HepG2 (cell line): ENCODE measurements around the gene SYT11. TPM values are rescaled to one million over a fixed set of nuclear protein-coding genes. Genes with fewer than 3 reads are reported as not detected.

Source experiments
- ATAC-seq: fragments of 200-7000 bp; cut with Tn5 transposase; 3 replicates; pipeline ENCODE4 v1.9.1; 2020; ENCODE audit warnings: mild to moderate bottlenecking, moderate library complexity
- BruUV-seq: library from RNA; stranded (reverse); fragments of 400-500 nt; replicated peaks from 2 replicates; lab custom pipeline; 2021; lab: Mats Ljungman, UMichigan
- CTCF ChIA-PET: fragments of 300-600 bp; formaldehyde crosslinking; extraction: SDS; loops from one replicate; lab custom pipeline; 2021; ENCODE audit warnings: low total read pairs, inconsistent platforms, low intra/inter-chr PET ratio; lab: Yijun Ruan, JAX
- POLR2A ChIA-PET: fragments of 350-600 bp; sonication (Branson Sonifier 250); formaldehyde crosslinking; loops from one replicate; lab custom pipeline; 2020; ENCODE audit warnings: antibody characterized with exemption, inconsistent platforms; lab: Yijun Ruan, JAX
- DNase-seq: peaks from one replicate; pipeline ENCODE4 v3.0.0-alpha.2; 2015; ENCODE audit warnings: low spot score
- FAIRE-seq: peaks from 3 replicates; lab custom pipeline; 2011; peaks lifted over from hg19 to GRCh38; lab: Jason Lieb, UNC
- H2AFZ ChIP-seq: one replicate; pipeline ENCODE4 v1.6.1; 2011; ENCODE audit warnings: low read length, inconsistent platforms
- H3K27ac ChIP-seq: fragments of 300-600 bp; 3 replicates; pipeline ENCODE4 v1.8.0; 2011; ENCODE audit warnings: mixed run types, mild to moderate bottlenecking, mixed read lengths, low read length, inconsistent platforms; ENCODE audit not compliant: insufficient read depth; ENCODE audit errors: extremely low read length
- H3K27me3 ChIP-seq, 2 experiments: fragments of 200-600 bp in 1 of 2; 2 replicates in 1 of 2; 3 replicates in 1 of 2; pipeline versions ENCODE4 v1.6.0 to v1.8.0; 2011; ENCODE audit warnings: low read length in 2 of 2, mild to moderate bottlenecking in 2 of 2, moderate library complexity in 2 of 2, inconsistent platforms in 1 of 2; ENCODE audit not compliant: insufficient read depth in 2 of 2, control insufficient read depth in 1 of 2
- H3K36me3 ChIP-seq, 2 experiments: fragments of 200-600 bp in 1 of 2; replicated peaks in 1 of 2; 2 replicates in 1 of 2; 3 replicates in 1 of 2; pipeline versions ENCODE4 v1.5.1 to v1.8.0; 2011; ENCODE audit warnings: low read length in 2 of 2, inconsistent platforms in 1 of 2; ENCODE audit not compliant: insufficient read depth in 2 of 2, control insufficient read depth in 1 of 2
- H3K4me1 ChIP-seq: 2 replicates; pipeline ENCODE4 v1.5.1; 2012; ENCODE audit warnings: low read length, inconsistent platforms; ENCODE audit not compliant: insufficient read depth
- H3K4me2 ChIP-seq: 2 replicates; pipeline ENCODE4 v1.6.0; 2011; ENCODE audit warnings: low read depth, low read length, inconsistent platforms
- H3K4me3 ChIP-seq, 3 experiments: fragments of 200-600 bp in 1 of 3; sonication (generic), shearing (Covaris generic) in 1 of 3; replicated peaks in 1 of 3; 2 replicates each; pipeline ENCODE4 v1.5.1; 2011 to 2016; ENCODE audit warnings: low read length in 3 of 3, inconsistent platforms in 2 of 3, low read depth in 2 of 3, mild to moderate bottlenecking in 2 of 3, control low read depth in 1 of 3, mixed read lengths in 1 of 3; ENCODE audit not compliant: insufficient read depth in 1 of 3
- H3K79me2 ChIP-seq: one replicate; pipeline ENCODE4 v1.6.1; 2011; ENCODE audit warnings: low read length, inconsistent platforms; ENCODE audit not compliant: insufficient read depth
- H3K9ac ChIP-seq: 2 replicates; pipeline ENCODE4 v1.6.0; 2011; ENCODE audit warnings: mild to moderate bottlenecking, low read depth, low read length, inconsistent platforms; ENCODE audit not compliant: insufficient read depth
- H3K9me3 ChIP-seq: 2 replicates; pipeline ENCODE4 v1.5.1; 2012; ENCODE audit warnings: mild to moderate bottlenecking, low read length
- H4K20me1 ChIP-seq: 2 replicates; pipeline ENCODE4 v1.6.0; 2011; ENCODE audit warnings: inconsistent platforms, mild to moderate bottlenecking, low read length, moderate library complexity; ENCODE audit not compliant: insufficient read depth
- ELF1 ChIP-seq: sonication (generic); formaldehyde crosslinking; IDR thresholded peaks from 2 replicates; pipeline ENCODE4 v1.4.0; 2020; ENCODE audit warnings: missing genetic modification reagents
- MED1 ChIP-seq: sonication (generic); formaldehyde crosslinking; IDR thresholded peaks from 2 replicates; pipeline ENCODE4 v1.4.0; 2020; ENCODE audit warnings: missing genetic modification reagents
- MXI1 ChIP-seq: IDR thresholded peaks from 3 replicates; pipeline ENCODE4 v1.6.1; 2012; ENCODE audit warnings: low read depth, low read length, inconsistent platforms, borderline replicate concordance
- NR2C2 ChIP-seq: sonication (generic); formaldehyde crosslinking; IDR thresholded peaks from 2 replicates; pipeline ENCODE4 v1.4.0; 2020; ENCODE audit warnings: missing genetic modification reagents, mild to moderate bottlenecking, moderate library complexity, borderline replicate concordance
- ONECUT2 ChIP-seq: sonication (generic); formaldehyde crosslinking; IDR thresholded peaks from 2 replicates; pipeline ENCODE4 v1.4.0; 2020; ENCODE audit warnings: missing genetic modification reagents
- RXRA ChIP-seq: sonication (generic); formaldehyde crosslinking; IDR thresholded peaks from 2 replicates; pipeline ENCODE4 v1.5.1; 2020; ENCODE audit warnings: missing genetic modification reagents
- SRSF9 ChIP-seq: fragments of 200-400 bp; formaldehyde crosslinking; IDR thresholded peaks from 2 replicates; pipeline ENCODE4 v1.6.1; 2018; ENCODE audit warnings: borderline replicate concordance, mild to moderate bottlenecking, low read depth, low read length; ENCODE audit not compliant: insufficient read depth, poor library complexity, severe bottlenecking
- TGIF2 ChIP-seq: IDR thresholded peaks from 2 replicates; pipeline ENCODE4 v1.6.1; 2016; ENCODE audit warnings: control low read depth, missing compliant biosample characterization
- ZNF446 ChIP-seq: sonication (generic); formaldehyde crosslinking; IDR thresholded peaks from 2 replicates; pipeline ENCODE4 v1.5.0; 2020; ENCODE audit warnings: mild to moderate bottlenecking, missing genetic modification reagents
- WGBS: methylation state at CpG from one replicate; pipeline ENCODE4 v1.1.6; 2017; ENCODE audit warnings: low lambda C conversion rate; 5-methylcytosine and 5-hydroxymethylcytosine counted together
- in situ Hi-C: cut with HindIII; loops from 2 replicates; pipeline ENCODE4 v1.10.0; 2017; ENCODE audit warnings: low pct_unique_long_range_greater_than_20kb; ENCODE audit not compliant: extremely low pct_ligation_motif_present
- intact Hi-C: fragments of 100-400 bp; cut with micrococcal nuclease; formaldehyde crosslinking; loops from one replicate; pipeline ENCODE4 v1.10.0; 2022; ENCODE audit not compliant: unreplicated experiment
- polyA plus RNA-seq, 8 experiments: library from polyadenylated mRNA; depleted of rRNA in 3 of 8; stranded (reverse) in 7 of 8; unstranded in 1 of 8; fragments of >200 nt; fragmentation: Illumina TruSeq in 4 of 8; extraction: Trizol in 4 of 8; gene quantifications; 2 replicates each; pipeline versions ENCODE4 v1.2.1 to v1.2.3, GENCODE V29; 2011 to 2016; ENCODE audit warnings: low read depth in 4 of 8, missing spikeins in 1 of 8, mixed read lengths in 1 of 8; ENCODE audit not compliant: insufficient read depth in 1 of 8
- total RNA-seq, 5 experiments: library from RNA; depleted of rRNA; stranded (reverse); fragments of >200 nt; fragmentation: Illumina TruSeq; extraction: Trizol; gene quantifications; 2 replicates each; pipeline ENCODE4 v1.2.3, GENCODE V29; 2016; ENCODE audit warnings: low read depth in 1 of 5
- TF ChIP-seq, protein P1 (sequence below): IDR thresholded peaks from 2 replicates; pipeline ENCODE4 v1.6.1; 2016
- TF ChIP-seq, protein P2 (sequence below): IDR thresholded peaks from 2 replicates; pipeline ENCODE4 v1.6.1; 2016; ENCODE audit warnings: low read depth, control low read depth
- TF ChIP-seq, protein P3 (sequence below): sonication (generic); formaldehyde crosslinking; IDR thresholded peaks from 2 replicates; pipeline ENCODE4 v1.4.0; 2020; ENCODE audit warnings: missing genetic modification reagents
- TF ChIP-seq, protein P4 (sequence below): sonication (generic); formaldehyde crosslinking; IDR thresholded peaks from 2 replicates; pipeline ENCODE4 v1.5.1; 2020; ENCODE audit warnings: missing genetic modification reagents, mild to moderate bottlenecking, borderline replicate concordance
- TF ChIP-seq, protein P5 (sequence below): sonication (generic); formaldehyde crosslinking; IDR thresholded peaks from 2 replicates; pipeline ENCODE4 v1.5.0; 2020; ENCODE audit warnings: mild to moderate bottlenecking, low read depth, missing genetic modification reagents, borderline replicate concordance

SYT11 gene
- total and polyA plus RNA-seq, 2 of the 13 experiments (the other 11 are each of a cell fraction or from before 2014, with no cell fraction given) = 0.22 to 0.59 TPM

DNA sequence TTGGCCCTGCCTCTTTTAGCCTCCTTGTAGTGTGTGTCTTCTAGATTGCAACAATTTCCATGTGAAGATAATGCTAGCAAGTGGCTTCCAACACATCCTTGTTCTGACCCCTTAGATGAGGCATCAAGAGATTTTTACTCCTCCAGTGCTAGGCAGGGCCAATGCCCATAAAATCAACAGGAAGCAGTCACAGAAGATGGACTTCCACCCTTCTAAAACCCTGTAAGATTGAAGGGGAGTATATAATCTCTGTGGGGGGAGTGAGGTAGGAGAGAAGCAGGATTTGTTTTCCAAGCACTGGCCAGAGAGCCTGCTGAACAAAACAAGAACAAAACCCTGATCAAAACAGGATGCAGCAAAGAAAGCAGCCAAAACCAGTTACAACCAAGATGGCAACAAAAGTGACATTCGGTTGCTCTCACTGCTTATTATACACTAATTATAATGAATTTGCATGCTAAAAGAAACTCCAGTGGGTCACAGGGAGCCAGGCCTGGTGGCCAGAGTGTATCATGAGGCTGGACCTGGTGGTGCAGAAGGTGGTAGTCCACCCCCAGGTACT lies 14.4 kb upstream of the SYT11 start:
- no peaks in the 10 kb centered on the region for H3K9me3 ChIP-seq
- FAIRE-seq = no peak
- CTCF ChIA-PET = no interaction called here
- BruUV-seq = no TSS peak
- H3K27me3 ChIP-seq = no peaks in the 10 kb centered on the region
- WGBS = 91% methylated on average over 1 of the region's 1 CpG
- POLR2A ChIA-PET = no interaction called here
- intact Hi-C loops = no loop called here
- DNase-seq = no peak
- no peak for ATAC-seq
- in situ Hi-C loops = no loop called here
- no peak overlapping the region for H3K4me2 ChIP-seq
- no peak for TF ChIP-seq RXRA
- TF ChIP-seq NR2C2 = no peak
- TF ChIP-seq, protein P1, sequence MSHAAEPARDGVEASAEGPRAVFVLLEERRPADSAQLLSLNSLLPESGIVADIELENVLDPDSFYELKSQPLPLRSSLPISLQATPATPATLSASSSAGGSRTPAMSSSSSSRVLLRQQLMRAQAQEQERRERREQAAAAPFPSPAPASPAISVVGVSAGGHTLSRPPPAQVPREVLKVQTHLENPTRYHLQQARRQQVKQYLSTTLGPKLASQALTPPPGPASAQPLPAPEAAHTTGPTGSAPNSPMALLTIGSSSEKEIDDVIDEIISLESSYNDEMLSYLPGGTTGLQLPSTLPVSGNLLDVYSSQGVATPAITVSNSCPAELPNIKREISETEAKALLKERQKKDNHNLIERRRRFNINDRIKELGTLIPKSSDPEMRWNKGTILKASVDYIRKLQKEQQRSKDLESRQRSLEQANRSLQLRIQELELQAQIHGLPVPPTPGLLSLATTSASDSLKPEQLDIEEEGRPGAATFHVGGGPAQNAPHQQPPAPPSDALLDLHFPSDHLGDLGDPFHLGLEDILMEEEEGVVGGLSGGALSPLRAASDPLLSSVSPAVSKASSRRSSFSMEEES (CRISPR knock-in tag) = no peak
- TF ChIP-seq TGIF2 (CRISPR knock-in tag) = no peak
- TF ChIP-seq ZNF446 = no peak
- no peak for TF ChIP-seq MXI1
- TF ChIP-seq, protein P2, sequence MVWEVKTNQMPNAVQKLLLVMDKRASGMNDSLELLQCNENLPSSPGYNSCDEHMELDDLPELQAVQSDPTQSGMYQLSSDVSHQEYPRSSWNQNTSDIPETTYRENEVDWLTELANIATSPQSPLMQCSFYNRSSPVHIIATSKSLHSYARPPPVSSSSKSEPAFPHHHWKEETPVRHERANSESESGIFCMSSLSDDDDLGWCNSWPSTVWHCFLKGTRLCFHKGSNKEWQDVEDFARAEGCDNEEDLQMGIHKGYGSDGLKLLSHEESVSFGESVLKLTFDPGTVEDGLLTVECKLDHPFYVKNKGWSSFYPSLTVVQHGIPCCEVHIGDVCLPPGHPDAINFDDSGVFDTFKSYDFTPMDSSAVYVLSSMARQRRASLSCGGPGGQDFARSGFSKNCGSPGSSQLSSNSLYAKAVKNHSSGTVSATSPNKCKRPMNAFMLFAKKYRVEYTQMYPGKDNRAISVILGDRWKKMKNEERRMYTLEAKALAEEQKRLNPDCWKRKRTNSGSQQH (CRISPR knock-in tag) = no peak
- TF ChIP-seq MED1 (CRISPR knock-in tag) = no peak
- no peak for TF ChIP-seq SRSF9
- TF ChIP-seq ONECUT2 (CRISPR knock-in tag) = no peak
- no peak for TF ChIP-seq ELF1 (CRISPR knock-in tag)
- TF ChIP-seq, protein P3, sequence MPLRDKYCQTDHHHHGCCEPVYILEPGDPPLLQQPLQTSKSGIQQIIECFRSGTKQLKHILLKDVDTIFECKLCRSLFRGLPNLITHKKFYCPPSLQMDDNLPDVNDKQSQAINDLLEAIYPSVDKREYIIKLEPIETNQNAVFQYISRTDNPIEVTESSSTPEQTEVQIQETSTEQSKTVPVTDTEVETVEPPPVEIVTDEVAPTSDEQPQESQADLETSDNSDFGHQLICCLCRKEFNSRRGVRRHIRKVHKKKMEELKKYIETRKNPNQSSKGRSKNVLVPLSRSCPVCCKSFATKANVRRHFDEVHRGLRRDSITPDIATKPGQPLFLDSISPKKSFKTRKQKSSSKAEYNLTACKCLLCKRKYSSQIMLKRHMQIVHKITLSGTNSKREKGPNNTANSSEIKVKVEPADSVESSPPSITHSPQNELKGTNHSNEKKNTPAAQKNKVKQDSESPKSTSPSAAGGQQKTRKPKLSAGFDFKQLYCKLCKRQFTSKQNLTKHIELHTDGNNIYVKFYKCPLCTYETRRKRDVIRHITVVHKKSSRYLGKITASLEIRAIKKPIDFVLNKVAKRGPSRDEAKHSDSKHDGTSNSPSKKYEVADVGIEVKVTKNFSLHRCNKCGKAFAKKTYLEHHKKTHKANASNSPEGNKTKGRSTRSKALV = no peak
- TF ChIP-seq, protein P4, sequence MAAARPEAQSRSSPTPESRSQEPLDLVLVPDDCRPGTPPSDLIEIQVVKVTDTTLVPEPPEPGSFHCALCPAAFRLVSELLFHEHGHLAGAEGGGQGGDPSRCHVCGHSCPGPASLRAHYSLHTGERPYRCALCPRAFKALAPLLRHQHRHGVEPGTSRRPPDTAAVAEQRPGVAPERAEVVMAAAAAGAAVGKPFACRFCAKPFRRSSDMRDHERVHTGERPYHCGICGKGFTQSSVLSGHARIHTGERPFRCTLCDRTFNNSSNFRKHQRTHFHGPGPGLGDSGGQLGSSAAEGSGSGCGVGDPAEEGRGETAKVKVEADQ (CRISPR knock-in tag) = no peak
- TF ChIP-seq, protein P5, sequence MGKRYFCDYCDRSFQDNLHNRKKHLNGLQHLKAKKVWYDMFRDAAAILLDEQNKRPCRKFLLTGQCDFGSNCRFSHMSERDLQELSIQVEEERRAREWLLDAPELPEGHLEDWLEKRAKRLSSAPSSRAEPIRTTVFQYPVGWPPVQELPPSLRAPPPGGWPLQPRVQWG = no peak
- H4K20me1 ChIP-seq = no peaks in the 10 kb centered on the region
- H3K4me1 ChIP-seq = peaks cover 9% of the 10 kb centered on the region
- H3K36me3 ChIP-seq = peaks cover 5 to 29% of the 10 kb centered on the region in 2 experiments; a peak in 4 of 5 replicates
- no peak overlapping the region for H3K9ac ChIP-seq
- H2AFZ ChIP-seq = no peak overlapping the region
- H3K4me3 ChIP-seq = no peak overlapping the region
- peaks cover 55% of the 10 kb centered on the region for H3K79me2 ChIP-seq
- no peak overlapping the region for H3K27ac ChIP-seq
